GM23248 (cell line): ENCODE data around the gene ZC3H12C. TPM values are rescaled to one million over a fixed set of nuclear protein-coding genes. Genes with fewer than 3 reads are reported as not detected.

Experiments used
- DNase-seq: peaks from one replicate; pipeline ENCODE4 v3.0.0-alpha.2; 2015
- H2AFZ ChIP-seq: fragments of 200-600 bp; sonication (generic); 2 replicates; pipeline ENCODE4 v1.6.1; 2016; ENCODE audit warnings: antibody characterized with exemption
- H3F3A ChIP-seq: fragments of 200-600 bp; sonication (generic); 2 replicates; pipeline ENCODE4 v1.6.1; 2016; ENCODE audit warnings: mild to moderate bottlenecking, antibody characterized with exemption, mixed run types; ENCODE audit not compliant: insufficient read depth
- H3K27ac ChIP-seq: fragments of 200-600 bp; sonication (generic); 2 replicates; pipeline ENCODE4 v1.5.1; 2016; ENCODE audit warnings: mild to moderate bottlenecking
- H3K27me3 ChIP-seq: fragments of 200-600 bp; sonication (generic); replicated peaks from 2 replicates; pipeline ENCODE4 v1.6.1; 2016; ENCODE audit warnings: mild to moderate bottlenecking; ENCODE audit not compliant: insufficient read depth
- H3K36me3 ChIP-seq: fragments of 200-600 bp; sonication (generic); 2 replicates; pipeline ENCODE4 v1.6.1; 2016; ENCODE audit warnings: low read depth, mild to moderate bottlenecking
- H3K4me1 ChIP-seq: fragments of 200-600 bp; sonication (generic); 2 replicates; pipeline ENCODE4 v1.6.1; 2016; ENCODE audit warnings: mild to moderate bottlenecking; ENCODE audit not compliant: insufficient read depth
- H3K4me2 ChIP-seq: fragments of 200-600 bp; sonication (generic); one replicate; pipeline ENCODE4 v1.6.1; 2016; ENCODE audit warnings: mild to moderate bottlenecking; ENCODE audit not compliant: unreplicated experiment
- H3K4me3 ChIP-seq: fragments of 200-600 bp; sonication (generic); 2 replicates; pipeline ENCODE4 v1.5.1; 2016; ENCODE audit warnings: mild to moderate bottlenecking
- H3K79me2 ChIP-seq: fragments of 200-600 bp; sonication (generic); 2 replicates; pipeline ENCODE4 v1.6.1; 2016; ENCODE audit warnings: mild to moderate bottlenecking; ENCODE audit not compliant: insufficient read depth
- H3K9ac ChIP-seq: fragments of 200-600 bp; sonication (generic); 2 replicates; pipeline ENCODE4 v1.6.1; 2016; ENCODE audit warnings: mild to moderate bottlenecking
- H3K9me2 ChIP-seq: fragments of 200-600 bp; sonication (generic); 2 replicates; pipeline ENCODE4 v1.6.1; 2016; ENCODE audit warnings: mixed run types, mild to moderate bottlenecking, moderate library complexity; ENCODE audit not compliant: insufficient read depth
- H3K9me3 ChIP-seq: fragments of 200-600 bp; sonication (generic); one replicate; pipeline ENCODE4 v1.6.1; 2017; ENCODE audit warnings: low read depth
- H4K20me1 ChIP-seq: fragments of 200-600 bp; sonication (generic); 2 replicates; pipeline ENCODE4 v1.6.0; 2016; ENCODE audit not compliant: insufficient read depth
- EZH2 ChIP-seq: fragments of 200-600 bp; sonication (generic); IDR thresholded peaks from 2 replicates; pipeline ENCODE4 v1.6.1; 2018; ENCODE audit warnings: antibody characterized with exemption, mild to moderate bottlenecking; ENCODE audit not compliant: insufficient read depth, poor library complexity, severe bottlenecking
- EZH2phosphoT487 ChIP-seq: fragments of 200-600 bp; sonication (generic); IDR thresholded peaks from 2 replicates; pipeline ENCODE4 v1.6.1; 2018; ENCODE audit warnings: antibody characterized with exemption, moderate library complexity, mild to moderate bottlenecking, low read depth; ENCODE audit not compliant: insufficient read depth
- WGBS, 2 experiments: methylation state at CpG; one replicate each; pipeline ENCODE4 v1.1.6; 2015 to 2017; ENCODE audit warnings: low lambda C conversion rate in 2 of 2, low coverage in 1 of 2; ENCODE audit errors: missing lambda C conversion rate in 2 of 2; 5-methylcytosine and 5-hydroxymethylcytosine counted together
- in situ Hi-C: fragments of 300-500 bp; cut with MboI; formaldehyde crosslinking; loops from 2 replicates; pipeline ENCODE4 v1.15.0; 2020
- polyA plus RNA-seq: library from polyadenylated mRNA; unstranded; fragments of >200 nt; fragmentation: Nextera tagmentation; extraction: Ambion mirVana; gene quantifications from 2 replicates; pipeline ENCODE4 v1.2.1, GENCODE V29; 2016
- total RNA-seq: library from RNA; depleted of rRNA; stranded (reverse); fragments of >200 nt; shearing (Covaris generic); gene quantifications from 2 replicates; pipeline ENCODE4 v1.2.3, GENCODE V29; 2014

The ZC3H12C gene
- total and polyA plus RNA-seq, 2 experiments from 2014 or later, result 1.4 to 5.3 TPM

DNA sequence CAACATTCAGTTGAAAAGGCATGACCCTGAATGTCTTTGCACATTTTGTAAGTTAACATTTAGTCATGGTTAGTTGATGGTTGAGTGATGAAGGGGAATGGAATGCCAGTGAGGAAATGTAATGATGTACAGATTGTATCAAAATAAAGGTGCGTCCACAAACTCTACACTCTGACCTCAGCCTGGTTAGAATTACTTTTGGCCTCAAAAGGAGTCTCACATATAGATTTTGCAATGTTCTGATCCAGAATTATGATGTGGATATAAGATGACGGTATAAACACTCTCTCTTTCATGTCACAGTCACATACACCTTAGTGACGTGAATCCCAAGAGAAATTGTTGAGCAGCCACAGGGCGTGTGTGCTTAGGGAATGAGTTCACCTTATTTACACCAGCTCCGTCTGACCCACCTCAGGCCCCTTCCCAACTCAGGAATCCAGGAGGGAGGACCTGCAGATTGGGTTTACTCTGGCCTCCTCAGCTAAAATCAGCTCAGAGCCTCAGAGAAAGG is 103.1 kb downstream of the ZC3H12C start:
- H3K9ac ChIP-seq, result no peak overlapping the region
- H3K4me2 ChIP-seq, result peak overlapping the region; percentile 32
- no peak overlapping the region for H2AFZ ChIP-seq

DNA sequence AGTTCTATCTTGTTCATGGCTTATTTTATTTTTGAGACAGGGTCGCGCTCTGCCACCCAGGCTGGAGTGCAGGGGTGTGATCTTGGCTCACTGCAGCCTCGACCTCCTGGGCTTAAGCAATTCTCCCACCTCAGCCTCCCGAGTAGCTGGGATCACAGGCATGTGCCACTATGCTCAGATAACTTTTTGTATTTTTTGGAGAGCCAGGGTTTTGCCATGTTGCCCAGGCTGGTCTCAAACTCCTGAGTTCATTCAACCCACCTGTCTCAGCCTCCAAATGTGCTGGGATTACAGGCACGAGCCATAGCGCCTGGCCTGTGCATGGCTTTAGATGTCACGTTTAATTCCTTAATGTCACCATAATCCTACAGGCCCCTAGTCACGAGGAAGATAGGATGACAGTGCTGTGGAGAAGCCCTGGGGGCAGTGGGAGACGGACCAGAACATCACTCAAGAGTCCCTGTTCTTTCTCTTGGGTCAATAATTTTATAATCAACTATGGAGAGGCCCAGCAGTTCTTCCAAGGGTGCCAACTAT is 103.8 kb downstream of the ZC3H12C start:
- H3K9ac ChIP-seq, result no peak overlapping the region
- no peak overlapping the region for H3K4me3 ChIP-seq
- no peak overlapping the region for H3K4me2 ChIP-seq
- H4K20me1 ChIP-seq, result no peaks in the 10 kb centered on the region
- no peaks in the 10 kb centered on the region for H3K9me2 ChIP-seq
- H3K9me3 ChIP-seq, result no peaks in the 10 kb centered on the region
- peaks cover 50% of the 10 kb centered on the region for H3K4me1 ChIP-seq
- H2AFZ ChIP-seq, result no peak overlapping the region
- WGBS, 2 experiments, result 91 to 95% methylated on average over 9 of the region's 9 CpGs
- in situ Hi-C loops, result no loop called here
- H3K27me3 ChIP-seq, result no peaks in the 10 kb centered on the region
- no peak for DNase-seq
- no peaks in the 10 kb centered on the region for H3K79me2 ChIP-seq
- H3F3A ChIP-seq, result peaks cover 44% of the 10 kb centered on the region
- TF ChIP-seq EZH2 (no peak), EZH2phosphoT487 (no peak)
- no peaks in the 10 kb centered on the region for H3K36me3 ChIP-seq
- no peak overlapping the region for H3K27ac ChIP-seq

More for the DNA sequence above, 103.1 kb downstream of the ZC3H12C start:
- WGBS, 2 experiments, result 60 to 61% methylated on average over 5 of the region's 5 CpGs
- Histone ChIP-seq H4K20me1 (no peaks in the 10 kb centered on the region), H3K36me3 (no peaks in the 10 kb centered on the region), H3K79me2 (no peaks in the 10 kb centered on the region), H3K9me3 (no peaks in the 10 kb centered on the region), H3K27ac (0 out of 2 replicates have a peak overlapping the region, but pooled peaks have one; percentile 9), H3K27me3 (no peaks in the 10 kb centered on the region), H3F3A (peaks cover 44% of the 10 kb centered on the region), H3K9me2 (no peaks in the 10 kb centered on the region), H3K4me1 (peaks cover 50% of the 10 kb centered on the region), H3K4me3 (no peak overlapping the region)
- TF ChIP-seq EZH2 (no peak), EZH2phosphoT487 (no peak)
- DNase-seq, result peak; percentile 78
- in situ Hi-C loops, result no loop called here

DNA sequence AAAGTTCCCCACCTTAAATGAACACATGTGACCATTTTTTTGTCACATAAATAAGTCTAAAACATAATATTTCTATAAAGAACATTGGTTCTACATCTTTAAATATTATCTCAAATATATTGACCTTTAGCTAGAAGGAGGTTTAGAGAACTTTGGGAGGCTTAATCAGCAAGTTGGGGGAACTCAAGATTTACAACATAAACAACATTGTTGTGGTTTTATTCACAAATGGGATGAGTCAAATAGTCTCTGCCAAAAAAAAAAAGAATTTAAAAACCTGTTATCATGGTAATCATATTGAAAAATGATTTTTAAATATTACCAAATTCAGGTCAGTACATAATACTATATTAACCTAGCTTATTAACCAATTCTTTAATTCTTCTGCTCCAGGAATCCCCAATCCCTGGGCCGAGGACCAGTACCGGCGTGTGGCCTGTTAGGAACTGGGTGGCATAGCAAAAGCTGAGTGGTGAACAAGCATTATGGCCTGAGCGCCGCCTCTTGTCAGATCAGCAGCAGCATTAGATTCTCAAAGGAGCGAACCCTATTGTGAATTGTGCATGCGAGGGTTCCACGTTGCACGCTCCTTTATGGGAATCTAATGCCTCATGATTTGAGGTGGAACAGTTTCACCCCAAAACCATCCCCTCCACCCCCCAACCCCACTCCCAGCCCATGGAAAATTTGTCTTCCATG is 105.0 kb downstream of the ZC3H12C start:
- Histone ChIP-seq H3K27ac (no peak overlapping the region), H3K4me1 (peaks cover 50% of the 10 kb centered on the region), H3K9me3 (no peaks in the 10 kb centered on the region), H3F3A (peaks cover 42% of the 10 kb centered on the region), H3K4me3 (no peak overlapping the region), H4K20me1 (no peaks in the 10 kb centered on the region), H3K27me3 (no peaks in the 10 kb centered on the region), H3K9ac (no peak overlapping the region), H3K36me3 (no peaks in the 10 kb centered on the region), H3K79me2 (no peaks in the 10 kb centered on the region), H3K4me2 (peak overlapping the region; percentile 7), H2AFZ (no peak overlapping the region), H3K9me2 (no peaks in the 10 kb centered on the region)
- in situ Hi-C loops, result no loop called here
- peak; percentile 67 for DNase-seq
- 85 to 89% methylated on average over 8 to 9 of the region's 9 CpGs for WGBS, 2 experiments
- no peak for TF ChIP-seq EZH2
- 0 out of 2 replicates have a peak, but pooled peaks have one; percentile 50 for TF ChIP-seq EZH2phosphoT487

DNA sequence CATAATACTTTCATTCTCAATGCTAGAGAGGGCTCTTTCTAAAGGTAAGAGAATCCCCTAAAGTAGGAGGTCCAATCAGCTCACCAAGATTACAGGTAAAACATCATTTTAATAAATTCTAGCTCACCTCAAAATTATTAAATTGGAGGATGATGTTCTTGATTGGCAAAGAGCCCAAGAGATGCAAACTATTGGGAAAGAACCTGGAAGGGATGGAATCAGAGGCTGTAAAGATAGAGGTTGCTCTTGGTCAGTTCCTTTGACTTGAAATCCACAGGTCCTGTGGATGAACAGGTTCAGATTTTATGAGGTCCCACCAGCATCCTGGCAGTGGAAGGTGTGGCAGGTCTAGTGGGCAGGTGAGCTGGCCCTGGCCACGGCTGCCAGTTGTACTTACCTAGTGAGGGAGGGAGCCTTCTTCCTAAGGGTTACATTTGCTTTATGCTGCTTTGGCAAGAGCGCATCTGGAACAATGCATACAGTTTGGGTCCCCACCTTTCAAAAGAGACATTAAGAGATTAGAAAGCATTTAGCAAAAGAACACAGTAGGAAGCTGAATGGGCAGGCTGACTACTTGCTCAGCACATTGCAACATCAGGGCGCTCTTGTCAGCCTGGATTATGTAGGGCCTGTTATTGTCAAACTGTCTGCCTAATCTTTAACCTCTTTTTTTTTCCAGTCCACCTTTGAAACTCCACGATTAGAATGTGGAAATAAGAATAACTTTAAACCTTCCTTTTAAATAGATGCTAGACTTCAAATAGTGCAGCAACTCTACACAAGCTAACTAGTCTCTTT is 106.2 kb downstream of the ZC3H12C start:
- H3K4me2 ChIP-seq, result no peak overlapping the region
- H3K4me1 ChIP-seq, result peaks cover 42% of the 10 kb centered on the region
- H3K79me2 ChIP-seq, result no peaks in the 10 kb centered on the region
- in situ Hi-C loops, result no loop called here
- no peaks in the 10 kb centered on the region for H3K36me3 ChIP-seq
- H3K27ac ChIP-seq, result no peak overlapping the region
- peaks cover 32% of the 10 kb centered on the region for H3F3A ChIP-seq
- 94% methylated on average over 4 of the region's 4 CpGs for WGBS, 2 experiments
- no peak overlapping the region for H2AFZ ChIP-seq
- no peaks in the 10 kb centered on the region for H3K9me2 ChIP-seq
- no peak overlapping the region for H3K4me3 ChIP-seq
- no peaks in the 10 kb centered on the region for H3K27me3 ChIP-seq
- no peak overlapping the region for H3K9ac ChIP-seq
- H4K20me1 ChIP-seq, result no peaks in the 10 kb centered on the region
- TF ChIP-seq EZH2phosphoT487, result no peak
- no peak for TF ChIP-seq EZH2
- peak; percentile 40 for DNase-seq
- no peaks in the 10 kb centered on the region for H3K9me3 ChIP-seq
